Measurements from ENCODE around the gene MMP23B.

DNA sequence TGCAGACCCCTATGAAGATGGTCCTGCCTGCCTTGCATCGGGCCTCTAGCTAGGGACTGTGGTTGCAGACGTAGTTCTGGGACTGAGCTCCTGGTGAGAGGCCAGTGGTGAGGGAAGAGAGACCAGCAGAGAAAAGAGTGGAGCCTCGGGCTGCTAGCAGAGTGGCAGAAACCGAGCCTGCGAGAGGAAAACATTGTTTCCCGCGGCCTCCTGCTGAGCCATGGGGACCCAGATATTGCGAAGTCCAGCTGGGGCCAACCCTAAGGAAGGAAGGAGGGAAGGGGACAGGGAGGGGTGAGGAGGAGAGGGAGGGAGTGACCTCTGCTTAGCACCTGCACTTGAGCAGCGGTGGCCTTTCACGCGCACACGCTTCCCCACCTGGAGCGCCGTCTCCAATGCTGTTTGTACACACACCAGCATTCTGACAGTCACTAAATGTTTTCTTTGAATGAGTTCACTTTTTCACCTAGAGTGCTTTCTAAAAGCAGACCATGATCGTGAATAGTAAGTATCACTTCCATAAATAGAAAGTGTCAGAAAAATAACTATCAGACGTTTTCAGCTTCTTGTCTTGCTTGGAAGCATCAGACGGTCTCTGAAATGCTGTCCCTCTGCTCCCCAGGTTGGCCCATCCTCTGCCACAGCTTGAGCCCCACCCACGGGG, 29.5 kb upstream of the MMP23B start:
- TF ChIP-seq POLR2AphosphoS5 (IDR thresholded peaks at IDR 0.05; ENCODE audit: low read depth, low read length) (no peak), TEAD4 (IDR thresholded peaks at IDR 0.05; ENCODE audit: low read depth, low read length) (no peak), EZH2 (IDR thresholded peaks at IDR 0.05; ENCODE audit: low read depth, low read length, severe bottlenecking) (no peak), JUN (IDR thresholded peaks at IDR 0.05; ENCODE audit: low read depth, low read length) (no peak), CBX8 (IDR thresholded peaks at IDR 0.05; ENCODE audit: borderline replicate concordance, low read depth, low read length) (no peak), POLR2A (IDR thresholded peaks at IDR 0.05; ENCODE audit: control extremely low read depth in 1 of 2, low read depth in 2 of 2, low read length in 2 of 2) (no peak), RFX5 (IDR thresholded peaks at IDR 0.05; ENCODE audit: borderline replicate concordance, low read depth, low read length) (no peak), TCF12 (IDR thresholded peaks at IDR 0.05; ENCODE audit: low read depth, low read length) (no peak), CEBPB (IDR thresholded peaks at IDR 0.05; ENCODE audit: low read depth, low read length) (no peak), CREB1 (IDR thresholded peaks at IDR 0.05) (no peak)
- TF ChIP-seq, protein P1, sequence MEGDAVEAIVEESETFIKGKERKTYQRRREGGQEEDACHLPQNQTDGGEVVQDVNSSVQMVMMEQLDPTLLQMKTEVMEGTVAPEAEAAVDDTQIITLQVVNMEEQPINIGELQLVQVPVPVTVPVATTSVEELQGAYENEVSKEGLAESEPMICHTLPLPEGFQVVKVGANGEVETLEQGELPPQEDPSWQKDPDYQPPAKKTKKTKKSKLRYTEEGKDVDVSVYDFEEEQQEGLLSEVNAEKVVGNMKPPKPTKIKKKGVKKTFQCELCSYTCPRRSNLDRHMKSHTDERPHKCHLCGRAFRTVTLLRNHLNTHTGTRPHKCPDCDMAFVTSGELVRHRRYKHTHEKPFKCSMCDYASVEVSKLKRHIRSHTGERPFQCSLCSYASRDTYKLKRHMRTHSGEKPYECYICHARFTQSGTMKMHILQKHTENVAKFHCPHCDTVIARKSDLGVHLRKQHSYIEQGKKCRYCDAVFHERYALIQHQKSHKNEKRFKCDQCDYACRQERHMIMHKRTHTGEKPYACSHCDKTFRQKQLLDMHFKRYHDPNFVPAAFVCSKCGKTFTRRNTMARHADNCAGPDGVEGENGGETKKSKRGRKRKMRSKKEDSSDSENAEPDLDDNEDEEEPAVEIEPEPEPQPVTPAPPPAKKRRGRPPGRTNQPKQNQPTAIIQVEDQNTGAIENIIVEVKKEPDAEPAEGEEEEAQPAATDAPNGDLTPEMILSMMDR (IDR thresholded peaks at IDR 0.05; ENCODE audit: control extremely low read depth in 1 of 3, insufficient read depth in 1 of 3, low read depth in 1 of 3, low read length in 3 of 3) = no peak
